ENCODE data around the gene CSH2. TPM values are rescaled to one million over a fixed set of nuclear protein-coding genes. Genes with fewer than 3 reads are reported as not detected.

Gene CSH2
- total and polyA plus RNA-seq, 2 of the 13 experiments (the other 11 are each of a cell fraction or from before 2014, with no cell fraction given), result not detected

- no peak for TF ChIP-seq ZBTB40 (IDR thresholded peaks at IDR 0.05)
- no peak for TF ChIP-seq ZBTB40 (CRISPR knock-in tag; IDR thresholded peaks at IDR 0.05)
- TF ChIP-seq NONO (IDR thresholded peaks at IDR 0.05), result no peak
- no peak for TF ChIP-seq NONO (CRISPR knock-in tag; conservative IDR thresholded peaks at IDR 0.05)
- no peak for TF ChIP-seq ZNF318 (CRISPR knock-in tag; IDR thresholded peaks at IDR 0.05)
- TF ChIP-seq ZSCAN9 (CRISPR knock-in tag; IDR thresholded peaks at IDR 0.05; ENCODE audit: borderline replicate concordance), result no peak
- no peak for TF ChIP-seq ZNF512B (CRISPR knock-in tag; IDR thresholded peaks at IDR 0.05; ENCODE audit: borderline replicate concordance)
Observed at GRCh38 chr17:63827801-63828221, 45.7 kb downstream of the CSH2 start (continued).
